Sigmoid colon (tissue), 4 donors: ENCODE measurements around the gene HIVEP3.

Source experiments
- EP300 ChIP-seq, 4 donors: sonication (generic); formaldehyde crosslinking; IDR thresholded peaks; one replicate each; pipeline ENCODE4 v1.6.1; 2017; ENCODE audit warnings: antibody characterized with exemption in 4 of 4
- POLR2A ChIP-seq, 2 donors: fragments of 450-650 bp; IDR thresholded peaks; one replicate each; pipeline ENCODE4 v1.6.1; 2016; ENCODE audit warnings: antibody characterized with exemption in 2 of 2, mild to moderate bottlenecking in 2 of 2, moderate library complexity in 2 of 2
- POLR2AphosphoS5 ChIP-seq, 4 donors: sonication (generic); formaldehyde crosslinking; IDR thresholded peaks; one replicate each; pipeline ENCODE4 v1.6.1; 2017; ENCODE audit warnings: antibody characterized with exemption in 4 of 4
- TF ChIP-seq, protein P1 (sequence below), 4 experiments: fragments of 450-650 bp in 3 of 4; fragments of 200-600 bp in 1 of 4; IDR thresholded peaks; one replicate each; pipeline ENCODE4 v1.5.1; 2016 to 2019; ENCODE audit warnings: antibody characterized with exemption in 4 of 4, mild to moderate bottlenecking in 3 of 4, moderate library complexity in 2 of 4

DNA sequence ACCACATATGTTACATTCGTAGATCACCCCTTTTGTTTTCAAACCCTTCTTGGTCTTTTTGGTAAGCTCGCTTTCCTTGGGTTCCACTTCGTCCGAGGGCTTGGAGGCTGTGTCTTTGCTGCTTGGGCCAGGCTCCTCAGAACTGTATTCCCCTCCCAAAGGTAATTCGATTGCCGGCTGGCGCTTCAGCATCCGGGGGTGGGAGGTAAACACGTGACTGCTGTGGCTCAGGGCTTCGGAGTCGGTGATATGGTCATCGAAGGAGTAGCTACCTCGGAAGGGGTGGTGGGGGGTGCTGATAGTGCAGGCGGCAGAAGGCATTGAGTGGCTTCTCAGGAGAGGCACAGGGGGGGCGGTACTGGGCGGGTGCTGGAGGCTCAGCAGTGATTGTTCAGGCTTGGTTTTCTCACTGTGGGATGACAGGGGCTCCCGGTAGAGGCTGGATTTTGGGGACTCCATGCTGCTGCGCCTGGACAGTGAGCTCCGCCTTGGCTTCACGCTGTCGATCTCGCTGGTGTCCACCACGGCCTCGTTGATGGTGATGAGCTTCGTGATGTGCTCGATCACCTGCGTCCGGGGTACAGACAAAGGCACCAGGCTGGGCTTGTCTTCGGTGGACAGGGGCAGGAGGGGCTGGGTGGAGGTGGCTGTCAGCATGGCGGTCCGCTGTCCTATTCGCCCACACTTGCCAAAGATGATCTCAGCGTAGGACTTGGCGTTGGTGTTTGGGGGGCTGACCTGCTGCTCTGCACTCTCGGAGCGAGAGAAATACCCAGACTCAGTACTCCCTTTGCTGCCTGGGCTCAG is 335.7 kb downstream of the HIVEP3 start:
- TF ChIP-seq POLR2A (IDR thresholded peaks at IDR 0.05) (no peak), EP300 (IDR thresholded peaks at IDR 0.05) (no peak), POLR2AphosphoS5 (IDR thresholded peaks at IDR 0.05) (no peak)
- TF ChIP-seq, protein P1, sequence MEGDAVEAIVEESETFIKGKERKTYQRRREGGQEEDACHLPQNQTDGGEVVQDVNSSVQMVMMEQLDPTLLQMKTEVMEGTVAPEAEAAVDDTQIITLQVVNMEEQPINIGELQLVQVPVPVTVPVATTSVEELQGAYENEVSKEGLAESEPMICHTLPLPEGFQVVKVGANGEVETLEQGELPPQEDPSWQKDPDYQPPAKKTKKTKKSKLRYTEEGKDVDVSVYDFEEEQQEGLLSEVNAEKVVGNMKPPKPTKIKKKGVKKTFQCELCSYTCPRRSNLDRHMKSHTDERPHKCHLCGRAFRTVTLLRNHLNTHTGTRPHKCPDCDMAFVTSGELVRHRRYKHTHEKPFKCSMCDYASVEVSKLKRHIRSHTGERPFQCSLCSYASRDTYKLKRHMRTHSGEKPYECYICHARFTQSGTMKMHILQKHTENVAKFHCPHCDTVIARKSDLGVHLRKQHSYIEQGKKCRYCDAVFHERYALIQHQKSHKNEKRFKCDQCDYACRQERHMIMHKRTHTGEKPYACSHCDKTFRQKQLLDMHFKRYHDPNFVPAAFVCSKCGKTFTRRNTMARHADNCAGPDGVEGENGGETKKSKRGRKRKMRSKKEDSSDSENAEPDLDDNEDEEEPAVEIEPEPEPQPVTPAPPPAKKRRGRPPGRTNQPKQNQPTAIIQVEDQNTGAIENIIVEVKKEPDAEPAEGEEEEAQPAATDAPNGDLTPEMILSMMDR (IDR thresholded peaks at IDR 0.05), result no peak
